GM18870 (cell line): Measurements from ENCODE around the gene PGM2L1.
"Not testable (repeated sequence)": the region's sequence is repeated elsewhere in the genome, so short reads cannot be mapped to it uniquely, and the experiment has no call there.

Source experiments
- ATAC-seq: cut with Tn5 transposase; IDR thresholded peaks from one replicate; pipeline ENCODE4 v1.9.1; 2021; ENCODE audit warnings: moderate library complexity; ENCODE audit not compliant: unreplicated experiment

Gene PGM2L1

GRCh38 chr11:74341921-74342320 lies 56.3 kb downstream of the PGM2L1 start:
- ATAC-seq = no peak

- no peak for ATAC-seq
Observed at GRCh38 chr11:74339619-74340018, 58.6 kb downstream of the PGM2L1 start.

GRCh38 chr11:74338963-74339362 lies 59.3 kb downstream of the PGM2L1 start:
- ATAC-seq = no peak

- ATAC-seq = no peak
Observed at GRCh38 chr11:74333193-74333592, 65.0 kb downstream of the PGM2L1 start.

- no peak for ATAC-seq
Observed at GRCh38 chr11:74332291-74332690, 65.9 kb downstream of the PGM2L1 start.

GRCh38 chr11:74331000-74331399 lies 67.2 kb downstream of the PGM2L1 start:
- not testable (repeated sequence) for ATAC-seq

GRCh38 chr11:74330075-74330858 lies 68.0 kb downstream of the PGM2L1 start:
- no peak for ATAC-seq

GRCh38 chr11:74327076-74327475 lies 71.2 kb downstream of the PGM2L1 start:
- no peak for ATAC-seq

- ATAC-seq = no peak
Observed at GRCh38 chr11:74326665-74327064, 71.6 kb downstream of the PGM2L1 start.

- no peak for ATAC-seq
Observed at GRCh38 chr11:74325649-74326645, 72.3 kb downstream of the PGM2L1 start.

GRCh38 chr11:74322667-74323066 lies 75.6 kb downstream of the PGM2L1 start:
- no peak for ATAC-seq

- no peak for ATAC-seq
Observed at GRCh38 chr11:74321487-74322188, 76.6 kb downstream of the PGM2L1 start.

GRCh38 chr11:74320538-74320937 lies 77.7 kb downstream of the PGM2L1 start:
- no peak for ATAC-seq

GRCh38 chr11:74319139-74319816 lies 79.0 kb downstream of the PGM2L1 start:
- ATAC-seq = no peak

- ATAC-seq = no peak
Observed at GRCh38 chr11:74318241-74318932, 79.8 kb downstream of the PGM2L1 start.

- ATAC-seq = no peak
Observed at GRCh38 chr11:74316772-74317505, 81.3 kb downstream of the PGM2L1 start.

- ATAC-seq = no peak
Observed at GRCh38 chr11:74312326-74312725, 85.9 kb downstream of the PGM2L1 start.

GRCh38 chr11:74311352-74311926 lies 86.8 kb downstream of the PGM2L1 start, which contains the start of gene P4HA3:
P4HA3 (minus strand) TSS chr11:74311640; CDS start chr11:74311611, 29 bp downstream.
- no peak for ATAC-seq

- no peak for ATAC-seq
Observed at GRCh38 chr11:74310857-74311256, 87.4 kb downstream of the PGM2L1 start.
